ENCODE results near the gene STAT5B. TPM values are rescaled to one million over a fixed set of nuclear protein-coding genes. Genes with fewer than 3 reads are reported as not detected.
A peak's percentile ranks its signal among the peaks of the same experiment; 100 is the strongest.

Gene STAT5B
- total and polyA plus RNA-seq, 5 donors = 19.7 to 46.3 (median 40.0) TPM

DNA sequence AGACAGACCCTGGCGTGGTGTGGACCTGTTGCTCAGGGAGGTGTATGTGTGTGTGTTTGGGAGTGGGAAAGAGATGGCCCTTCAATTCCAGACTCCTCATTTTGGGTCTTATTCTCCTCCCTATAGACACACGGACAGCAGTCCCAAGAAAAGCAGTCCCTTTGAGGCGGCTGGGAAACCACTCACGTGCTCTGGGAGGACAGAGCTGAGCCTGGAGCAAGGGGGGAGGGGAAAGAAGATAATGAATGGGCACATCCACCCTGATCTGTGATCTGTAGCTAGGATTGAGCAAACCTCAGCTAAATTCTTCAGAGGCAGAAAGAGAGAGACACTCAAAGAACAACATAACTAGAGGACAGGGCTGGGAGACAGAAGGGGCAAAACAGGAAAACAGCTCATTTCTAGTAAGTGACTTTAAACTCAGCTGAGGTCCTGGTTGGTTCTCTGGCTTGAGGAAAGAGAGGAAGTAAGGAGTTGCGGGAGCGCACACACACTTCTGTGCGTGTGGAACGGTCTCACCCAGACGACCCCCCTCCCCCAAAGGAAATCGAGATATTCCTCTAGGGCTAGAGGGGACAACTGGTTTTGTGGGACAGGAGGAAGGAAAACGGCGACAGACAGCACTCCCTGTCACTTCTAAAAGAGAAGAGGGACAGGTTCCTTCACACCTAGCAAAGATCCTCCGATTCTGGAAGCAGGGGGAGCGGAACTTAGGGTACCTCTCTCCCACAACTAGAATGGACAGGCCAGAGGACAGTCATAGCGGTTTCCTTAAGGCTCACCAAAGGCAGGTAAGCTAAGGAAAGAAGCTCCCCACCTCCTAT lies 122.1 kb downstream of the STAT5B start:
- Histone ChIP-seq H3K27ac (ENCODE audit: low read length) (peak overlapping the region; percentile 61), H3K27me3 (ENCODE audit: control insufficient read depth, insufficient read depth) (no peaks in the 10 kb centered on the region), H3K9me3 (ENCODE audit: control insufficient read depth, low read length) (no peaks in the 10 kb centered on the region), H3K4me3 (ENCODE audit: low read length) (peak overlapping the region; percentile 89), H3K4me1 (ENCODE audit: control insufficient read depth, insufficient read depth, low read length) (peaks cover 8% of the 10 kb centered on the region)
- 5% methylated on average over 15 of the region's 15 CpGs for WGBS
- DNase-seq (peak in 1 of 3 donors; percentile 38), ATAC-seq (peak in 1 of 2 donors; percentile 2)
- intact Hi-C loops (cut with DNase I) = no loop called here

Other genes with a start within 250 kb of the STAT5B start
- gene C17orf113, start 225.8 kb downstream of the STAT5B start, total RNA-seq = 1 to 10 TPM in 1 of 4 donors, under 1 TPM in 3; 0.60 to 1.2 (median 0.66) TPM
- gene C17orf113, start 225.8 kb downstream of the STAT5B start, polyA plus RNA-seq = 0.91 TPM
- gene ZNF385C, start 177.9 kb downstream of the STAT5B start, total RNA-seq = under 1 TPM in 3 of 4 donors, not detected in 1; 0.29 to 0.42 (median 0.31) TPM
- 0.32 TPM for gene ZNF385C, start 177.9 kb downstream of the STAT5B start, polyA plus RNA-seq
- 1 to 10 TPM; 5.4 to 8.0 (median 6.1) TPM for gene DHX58, start 163.7 kb downstream of the STAT5B start, total RNA-seq
- gene DHX58, start 163.7 kb downstream of the STAT5B start, polyA plus RNA-seq = 7.2 TPM
- gene KAT2A, start 155.0 kb downstream of the STAT5B start, total RNA-seq = 10 to 100 TPM; 15.8 to 32.4 (median 23.3) TPM
- gene KAT2A, start 155.0 kb downstream of the STAT5B start, polyA plus RNA-seq = 30.1 TPM
- under 1 TPM in 3 of 4 donors, not detected in 1; 0.20 to 0.21 (median 0.20) TPM for gene HSPB9, start 153.6 kb downstream of the STAT5B start, total RNA-seq
- 0.18 TPM for gene HSPB9, start 153.6 kb downstream of the STAT5B start, polyA plus RNA-seq
- gene RAB5C, start 121.4 kb downstream of the STAT5B start, total RNA-seq = 10 to 100 TPM; 39.9 to 58.1 (median 53.8) TPM
- 55.0 TPM for gene RAB5C, start 121.4 kb downstream of the STAT5B start, polyA plus RNA-seq
- under 1 TPM in 3 of 4 donors, not detected in 1; 0.06 to 0.28 (median 0.14) TPM for gene KCNH4, start 95.2 kb downstream of the STAT5B start, total RNA-seq
- gene KCNH4, start 95.2 kb downstream of the STAT5B start, polyA plus RNA-seq = 0.14 TPM
- not detected for gene HCRT, start 90.9 kb downstream of the STAT5B start, total RNA-seq
- not detected for gene HCRT, start 90.9 kb downstream of the STAT5B start, polyA plus RNA-seq
- gene GHDC, start 81.9 kb downstream of the STAT5B start, total RNA-seq = 10 to 100 TPM; 11.5 to 15.4 (median 13.1) TPM
- 10.5 TPM for gene GHDC, start 81.9 kb downstream of the STAT5B start, polyA plus RNA-seq
- gene STAT5A, start 12.1 kb upstream of the STAT5B start, total RNA-seq = 10 to 100 TPM; 20.8 to 30.5 (median 23.3) TPM
- 8.1 TPM for gene STAT5A, start 12.1 kb upstream of the STAT5B start, polyA plus RNA-seq
- 100 to 1,000 TPM; 100 to 192 (median 105) TPM for gene STAT3, start 112.1 kb upstream of the STAT5B start, total RNA-seq
- gene STAT3, start 112.1 kb upstream of the STAT5B start, polyA plus RNA-seq = 46.9 TPM
- gene CAVIN1, start 146.9 kb upstream of the STAT5B start, total RNA-seq = 100 to 1,000 TPM; 173 to 256 (median 203) TPM
- 153 TPM for gene CAVIN1, start 146.9 kb upstream of the STAT5B start, polyA plus RNA-seq
- 10 to 100 TPM; 42.1 to 57.7 (median 48.8) TPM for gene ATP6V0A1, start 182.5 kb upstream of the STAT5B start, total RNA-seq
- 33.4 TPM for gene ATP6V0A1, start 182.5 kb upstream of the STAT5B start, polyA plus RNA-seq

All from right cardiac atrium (tissue), 5 donors.